GM12878 (cell line): Measurements from ENCODE around the gene TEX36. TPM values are rescaled to one million over a fixed set of nuclear protein-coding genes. Genes with fewer than 3 reads are reported as not detected.

Experiments used
- ATAC-seq: fragments of 200-7000 bp; cut with Tn5 transposase; 3 replicates; pipeline ENCODE4 v1.9.1; 2020; ENCODE audit warnings: mild to moderate bottlenecking, moderate library complexity
- BruUV-seq: library from RNA; stranded (reverse); fragments of 400-500 nt; replicated peaks from 2 replicates; lab custom pipeline; 2021; lab: Mats Ljungman, UMichigan
- CTCF ChIA-PET: fragments of 300-600 bp; sonication (Branson Sonifier 250); formaldehyde crosslinking; extraction: SDS; loops from one replicate; lab custom pipeline; 2021; ENCODE audit warnings: inconsistent platforms; lab: Yijun Ruan, JAX
- POLR2A ChIA-PET: fragments of 350-600 bp; formaldehyde crosslinking; extraction: SDS; loops from one replicate; lab custom pipeline; 2021; ENCODE audit warnings: inconsistent platforms; lab: Charles Lee
- RAD21 ChIA-PET: fragments of 300-600 bp; sonication (Branson Sonifier 250); formaldehyde crosslinking; loops from one replicate; lab custom pipeline; 2023; ENCODE audit warnings: antibody characterized with exemption; ENCODE audit not compliant: unreplicated experiment; lab: Charles Lee
- SMC1A ChIA-PET: fragments of 300-600 bp; sonication (Branson Sonifier 250); formaldehyde crosslinking; loops from one replicate; lab custom pipeline; 2023; ENCODE audit not compliant: unreplicated experiment, uncharacterized antibody; lab: Charles Lee
- DNase-seq: peaks from one replicate; pipeline ENCODE4 v3.0.0-alpha.2; 2011; ENCODE audit warnings: low read depth, low spot score
- FAIRE-seq: peaks from 3 replicates; lab custom pipeline; 2011; peaks lifted over from hg19 to GRCh38; lab: Jason Lieb, UNC
- H2AFZ ChIP-seq: 2 replicates; pipeline ENCODE4 v1.6.0; 2011; ENCODE audit warnings: low read depth, low read length, control low read depth; ENCODE audit not compliant: control insufficient read depth
- H3K27ac ChIP-seq: 2 replicates; pipeline ENCODE4 v1.5.1; 2011; ENCODE audit warnings: control low read depth; ENCODE audit not compliant: control insufficient read depth, insufficient read depth
- H3K27me3 ChIP-seq, 2 experiments: replicated peaks in 1 of 2; 2 replicates each; pipeline versions ENCODE4 v1.6.0 to v1.6.1; 2011; ENCODE audit warnings: low read length in 1 of 2; ENCODE audit not compliant: control insufficient read depth in 2 of 2, insufficient read depth in 2 of 2
- H3K36me3 ChIP-seq, 2 experiments: 2 replicates each; pipeline ENCODE4 v1.5.1; 2011; ENCODE audit warnings: low read length in 1 of 2; ENCODE audit not compliant: control insufficient read depth in 2 of 2, insufficient read depth in 2 of 2
- H3K4me1 ChIP-seq: 2 replicates; pipeline ENCODE4 v1.6.1; 2011; ENCODE audit warnings: mild to moderate bottlenecking, low read length, moderate library complexity, mixed read lengths; ENCODE audit not compliant: control insufficient read depth, insufficient read depth
- H3K4me2 ChIP-seq: 2 replicates; pipeline ENCODE4 v1.6.0; 2011; ENCODE audit warnings: control low read depth; ENCODE audit not compliant: control insufficient read depth, insufficient read depth
- H3K4me3 ChIP-seq: fragments of 200-600 bp; sonication (generic); 2 replicates; pipeline ENCODE4 v1.5.1; 2016
- H3K79me2 ChIP-seq: 2 replicates; pipeline ENCODE4 v1.6.0; 2011; ENCODE audit warnings: low read length; ENCODE audit not compliant: control insufficient read depth, insufficient read depth
- H3K9ac ChIP-seq: 2 replicates; pipeline ENCODE4 v1.8.0; 2011; ENCODE audit warnings: low read length, control low read depth, mixed read lengths; ENCODE audit not compliant: control insufficient read depth, insufficient read depth
- H3K9me3 ChIP-seq: replicated peaks from 3 replicates; pipeline ENCODE4 v1.5.1; 2011; ENCODE audit warnings: mild to moderate bottlenecking, low read length; ENCODE audit not compliant: control insufficient read depth, insufficient read depth
- H4K20me1 ChIP-seq: 2 replicates; pipeline ENCODE4 v1.6.0; 2011; ENCODE audit not compliant: control insufficient read depth, insufficient read depth
- CEBPB ChIP-seq, 2 experiments: fragments of 150-350 bp in 1 of 2; IDR thresholded peaks; 2 replicates each; pipeline ENCODE4 v1.6.1; 2012 to 2014; ENCODE audit warnings: low read depth in 2 of 2, low read length in 2 of 2, borderline replicate concordance in 1 of 2, inconsistent platforms in 1 of 2
- CHD2 ChIP-seq: IDR thresholded peaks from 2 replicates; pipeline ENCODE4 v1.6.1; 2011; ENCODE audit warnings: low read depth, low read length, improper control_type of control experiment, borderline replicate concordance
- E4F1 ChIP-seq: fragments of 450-650 bp; IDR thresholded peaks from 2 replicates; pipeline ENCODE4 v1.6.1; 2018; ENCODE audit warnings: borderline replicate concordance, mild to moderate bottlenecking; ENCODE audit not compliant: partially characterized antibody
- EED ChIP-seq: sonication (generic); IDR thresholded peaks from 2 replicates; pipeline ENCODE4 v1.6.1; 2016; ENCODE audit warnings: antibody characterized with exemption, low read depth
- IKZF1 ChIP-seq: fragments of 450-650 bp; conservative IDR thresholded peaks from 2 replicates; pipeline ENCODE4 v1.6.1; 2017; ENCODE audit warnings: antibody characterized with exemption, mild to moderate bottlenecking
- KLF5 ChIP-seq: fragments of 450-650 bp; IDR thresholded peaks from 2 replicates; pipeline ENCODE4 v1.6.1; 2014; ENCODE audit warnings: mild to moderate bottlenecking; ENCODE audit not compliant: partially characterized antibody
- MTA3 ChIP-seq: IDR thresholded peaks from 2 replicates; pipeline ENCODE4 v1.6.1; 2012; ENCODE audit warnings: low read length, inconsistent platforms, borderline replicate concordance
- PBX3 ChIP-seq: IDR thresholded peaks from 2 replicates; pipeline ENCODE4 v1.6.1; 2011; ENCODE audit warnings: mild to moderate bottlenecking, low read depth, low read length, moderate library complexity; ENCODE audit not compliant: insufficient replicate concordance
- POU2F2 ChIP-seq: IDR thresholded peaks from 3 replicates; pipeline ENCODE4 v1.6.1; 2011; ENCODE audit warnings: low read depth, mild to moderate bottlenecking, low read length, borderline replicate concordance
- RAD21 ChIP-seq: IDR thresholded peaks from 2 replicates; pipeline ENCODE4 v1.6.1; 2011; ENCODE audit warnings: mild to moderate bottlenecking, low read depth, low read length, moderate library complexity; ENCODE audit not compliant: insufficient read depth
- RELA ChIP-seq: fragments of 450-650 bp; IDR thresholded peaks from 2 replicates; pipeline ENCODE4 v1.8.0; 2014; ENCODE audit warnings: borderline replicate concordance; ENCODE audit not compliant: partially characterized antibody
- REST ChIP-seq: IDR thresholded peaks from 2 replicates; pipeline ENCODE4 v1.6.1; 2012; ENCODE audit warnings: mild to moderate bottlenecking, low read depth, low read length
- SRF ChIP-seq, 2 experiments: IDR thresholded peaks; 2 replicates each; pipeline ENCODE4 v1.6.1; 2011; ENCODE audit warnings: low read depth in 2 of 2, low read length in 2 of 2, mild to moderate bottlenecking in 1 of 2, moderate library complexity in 1 of 2
- SUPT20H ChIP-seq: IDR thresholded peaks from 2 replicates; pipeline ENCODE4 v1.6.1; 2011; ENCODE audit warnings: low read depth, mild to moderate bottlenecking, low read length, moderate library complexity, borderline replicate concordance; ENCODE audit not compliant: control insufficient read depth
- TBL1XR1 ChIP-seq: IDR thresholded peaks from 2 replicates; pipeline ENCODE4 v1.6.1; 2012; ENCODE audit warnings: low read depth, low read length, improper control_type of control experiment
- YBX1 ChIP-seq: fragments of 450-650 bp; IDR thresholded peaks from 2 replicates; pipeline ENCODE4 v1.6.1; 2016; ENCODE audit warnings: antibody characterized with exemption
- ZSCAN29 ChIP-seq: fragments of 450-650 bp; IDR thresholded peaks from 2 replicates; pipeline ENCODE4 v1.6.1; 2017; ENCODE audit warnings: mild to moderate bottlenecking, moderate library complexity
- WGBS: methylation state at CpG from one replicate; pipeline ENCODE4 v1.1.6; 2016; ENCODE audit warnings: low lambda C conversion rate; ENCODE audit not compliant: insufficient replicate concordance, insufficient coverage; ENCODE audit errors: missing lambda C conversion rate; 5-methylcytosine and 5-hydroxymethylcytosine counted together
- in situ Hi-C: fragments of 300-500 bp; cut with MboI; formaldehyde crosslinking; loops from 9 replicates; pipeline ENCODE4 v1.14.3; 2018; ENCODE audit warnings: mixed read lengths
- intact Hi-C: fragments of 100-400 bp; cut with micrococcal nuclease; formaldehyde crosslinking; loops from one replicate; pipeline ENCODE4 v1.14.2; 2022; ENCODE audit not compliant: unreplicated experiment
- polyA plus RNA-seq, 11 experiments: library from polyadenylated mRNA; depleted of rRNA in 4 of 11; unstranded in 6 of 11; stranded (reverse) in 5 of 11; fragments of >200 nt; fragmentation: Nextera tagmentation in 4 of 11; fragmentation: Illumina TruSeq in 1 of 11; extraction: Ambion mirVana in 4 of 11; extraction: Trizol in 1 of 11; gene quantifications; 1 replicate in 1 of 11; 2 replicates in 10 of 11; pipeline versions ENCODE4 v1.2.1 to v1.2.3, GENCODE V29; 2011 to 2016; ENCODE audit warnings: inconsistent platforms in 2 of 11, missing spikeins in 2 of 11, low read depth in 1 of 11
- total RNA-seq, 4 experiments: library from RNA; depleted of rRNA in 3 of 4; stranded (reverse); fragments of >200 nt in 3 of 4; fragmentation: Illumina TruSeq in 1 of 4; extraction: Trizol in 1 of 4; gene quantifications; 2 replicates each; pipeline versions ENCODE4 v1.2.1 to v1.2.3, GENCODE V29; 2013 to 2021

TEX36 gene
- total and polyA plus RNA-seq, 10 of the 15 experiments (the other 5 are each of a cell fraction or from before 2014, with no cell fraction given) = not detected

- SMC1A ChIA-PET = no interaction called here
- Histone ChIP-seq H3K79me2 (no peaks in the 10 kb centered on the region), H3K4me1 (no peaks in the 10 kb centered on the region), H2AFZ (no peak overlapping the region), H3K27me3 (no peaks in the 10 kb centered on the region; a peak in 2 of 4 replicates), H3K27ac (no peak overlapping the region), H3K9ac (no peak overlapping the region), H3K4me3 (no peak overlapping the region), H3K36me3 (no peaks in the 10 kb centered on the region), H4K20me1 (no peaks in the 10 kb centered on the region), H3K4me2 (no peak overlapping the region), H3K9me3 (no peaks in the 10 kb centered on the region; the same call in 2 of the 3 replicates)
- intact Hi-C loops = no loop called here
- POLR2A ChIA-PET = no interaction called here
- FAIRE-seq = no peak
- TF ChIP-seq PBX3 (no peak), SUPT20H (no peak), TBL1XR1 (no peak), YBX1 (no peak), EED (no peak), POU2F2 (no peak), REST (no peak), IKZF1 (no peak), MTA3 (no peak), RELA (no peak), SRF (IDR thresholded peaks at IDR 0.05; ENCODE audit: low read depth in 2 of 2, low read length in 2 of 2) (no peak), CHD2 (no peak), CEBPB (IDR thresholded peaks at IDR 0.05; ENCODE audit: borderline replicate concordance in 1 of 2, low read depth in 2 of 2, low read length in 2 of 2) (no peak), KLF5 (no peak), ZSCAN29 (no peak), E4F1 (no peak), RAD21 (no peak)
- in situ Hi-C loops = no loop called here
- BruUV-seq = no TSS peak
- RAD21 ChIA-PET = no interaction called here
- WGBS = 5% methylated on average over 7 of the region's 7 CpGs
- no peak for DNase-seq
- CTCF ChIA-PET = no interaction called here
- no peak for ATAC-seq
Measured at GRCh38 chr10:125683821-125684220, 858 bp upstream of the TEX36 start.
